K562 (cell line): ENCODE data around the gene TRDMT1. TPM values are rescaled to one million over a fixed set of nuclear protein-coding genes. Genes with fewer than 3 reads are reported as not detected.

Source experiments
- ATAC-seq: fragments of 200-7000 bp; cut with Tn5 transposase; 3 replicates; pipeline ENCODE4 v1.9.1; 2020; ENCODE audit warnings: moderate library complexity
- BruUV-seq: library from RNA; stranded (reverse); fragments of 400-500 nt; replicated peaks from 2 replicates; lab custom pipeline; 2021; lab: Mats Ljungman, UMichigan
- CTCF ChIA-PET: fragments of 300-600 bp; formaldehyde crosslinking; extraction: SDS; loops from one replicate; lab custom pipeline; 2021; ENCODE audit warnings: low intra/inter-chr PET ratio; lab: Yijun Ruan, JAX
- POLR2A ChIA-PET: fragments of 300-600, 350-650 bp; sonication (Branson Sonifier 250); formaldehyde crosslinking; extraction: SDS; loops from one replicate; lab custom pipeline; 2021; ENCODE audit warnings: antibody characterized with exemption, inconsistent platforms; lab: Yijun Ruan, JAX
- DNase-seq, 4 experiments: peaks; one replicate each; pipeline versions ENCODE4 v3.0.0 to v3.0.0-alpha.2; 2011 to 2018; ENCODE audit warnings: low spot score in 3 of 4, mixed read lengths in 3 of 4; ENCODE audit errors: extremely low read depth in 1 of 4
- FAIRE-seq: peaks from 2 replicates; lab custom pipeline; 2011; peaks lifted over from hg19 to GRCh38; lab: Jason Lieb, UNC
- H2AFZ ChIP-seq: 2 replicates; pipeline ENCODE4 v1.6.0; 2011; ENCODE audit warnings: low read depth, low read length, control low read depth, inconsistent platforms
- H3K27ac ChIP-seq: fragments of 200-600 bp; 3 replicates; pipeline ENCODE4 v1.8.0; 2011; ENCODE audit warnings: low read depth, mild to moderate bottlenecking, control low read depth, inconsistent platforms, low read length, moderate library complexity, mixed read lengths; ENCODE audit errors: extremely low read depth
- H3K27me3 ChIP-seq, 2 experiments: fragments of 300-600 bp in 1 of 2; 2 replicates in 1 of 2; 3 replicates in 1 of 2; pipeline versions ENCODE4 v1.6.0 to v1.8.0; 2011; ENCODE audit warnings: inconsistent platforms in 2 of 2, low read length in 2 of 2, mild to moderate bottlenecking in 1 of 2, mixed read lengths in 1 of 2, moderate library complexity in 1 of 2; ENCODE audit not compliant: control insufficient read depth in 2 of 2, insufficient read depth in 2 of 2
- H3K36me3 ChIP-seq: fragments of 300-600 bp; 3 replicates; pipeline ENCODE4 v1.8.0; 2011; ENCODE audit warnings: mild to moderate bottlenecking, low read length, inconsistent platforms; ENCODE audit not compliant: control insufficient read depth, insufficient read depth
- H3K4me1 ChIP-seq, 2 experiments: fragments of 200-600 bp in 1 of 2; replicated peaks in 1 of 2; 2 replicates in 1 of 2; 3 replicates in 1 of 2; pipeline versions ENCODE4 v1.5.1 to v1.8.0; 2011; ENCODE audit warnings: inconsistent platforms in 2 of 2, low read length in 2 of 2, mild to moderate bottlenecking in 1 of 2, mixed read lengths in 1 of 2, moderate library complexity in 1 of 2; ENCODE audit not compliant: control insufficient read depth in 2 of 2, insufficient read depth in 2 of 2
- H3K4me2 ChIP-seq: 2 replicates; pipeline ENCODE4 v1.6.1; 2011; ENCODE audit warnings: low read length, control low read depth, inconsistent platforms, mixed read lengths; ENCODE audit not compliant: insufficient read depth
- H3K4me3 ChIP-seq: fragments of 200-600 bp; sonication (generic), shearing (Covaris generic); 2 replicates; pipeline ENCODE4 v1.5.1; 2016; ENCODE audit warnings: control low read depth, inconsistent platforms
- H3K79me2 ChIP-seq: fragments of 200-600 bp; 3 replicates; pipeline ENCODE4 v1.8.0; 2011; ENCODE audit warnings: low read length, inconsistent platforms; ENCODE audit not compliant: control insufficient read depth, insufficient read depth
- H3K9ac ChIP-seq, 2 experiments: 2 replicates each; pipeline versions ENCODE4 v1.6.0 to v1.6.1; 2011; ENCODE audit warnings: low read depth in 2 of 2, low read length in 2 of 2, control low read depth in 1 of 2, inconsistent platforms in 1 of 2, mild to moderate bottlenecking in 1 of 2, mixed read lengths in 1 of 2; ENCODE audit not compliant: insufficient read depth in 1 of 2
- H3K9me1 ChIP-seq: one replicate; pipeline ENCODE4 v1.6.0; 2011; ENCODE audit warnings: inconsistent platforms, mild to moderate bottlenecking, low read length, moderate library complexity; ENCODE audit not compliant: control insufficient read depth, insufficient read depth
- H3K9me3 ChIP-seq: replicated peaks from 2 replicates; pipeline ENCODE4 v1.5.1; 2011; ENCODE audit warnings: low read depth, low read length, inconsistent platforms; ENCODE audit not compliant: control insufficient read depth, insufficient read depth
- H4K20me1 ChIP-seq: replicated peaks from 2 replicates; pipeline ENCODE4 v1.6.1; 2011; ENCODE audit warnings: low read length, inconsistent platforms, mixed read lengths; ENCODE audit not compliant: control insufficient read depth, insufficient read depth
- ADNP ChIP-seq: fragments of 200-800 bp; sonication (Bioruptor generic); IDR thresholded peaks from 2 replicates; pipeline ENCODE4 v1.6.1; 2016; ENCODE audit warnings: missing genetic modification characterization, missing compliant biosample characterization
- BCOR ChIP-seq: fragments of 450-650 bp; IDR thresholded peaks from 2 replicates; pipeline ENCODE4 v1.6.1; 2016
- BRF1 ChIP-seq: IDR thresholded peaks from 3 replicates; pipeline ENCODE4 v1.6.1; 2011; ENCODE audit warnings: borderline replicate concordance, mild to moderate bottlenecking; ENCODE audit not compliant: insufficient read length; ENCODE audit errors: extremely low read depth
- E2F3 ChIP-seq: fragments of 250-450 bp; sonication (Bioruptor Pico); IDR thresholded peaks from 2 replicates; pipeline ENCODE4 v1.4.0; 2020; ENCODE audit warnings: mild to moderate bottlenecking
- ELF2 ChIP-seq: fragments of 250-450 bp; sonication (Bioruptor Pico); IDR thresholded peaks from 2 replicates; pipeline ENCODE4 v1.5.0; 2021; ENCODE audit warnings: mild to moderate bottlenecking
- FOXK2 ChIP-seq, 2 experiments: fragments of 450-650 bp; IDR thresholded peaks in 1 of 2; conservative IDR thresholded peaks in 1 of 2; 2 replicates each; pipeline ENCODE4 v1.6.1; 2016; ENCODE audit warnings: low read depth in 2 of 2, mild to moderate bottlenecking in 1 of 2
- HIVEP1 ChIP-seq: fragments of 250-450 bp; sonication (Bioruptor Pico); IDR thresholded peaks from 2 replicates; pipeline ENCODE4 v1.4.0; 2020; ENCODE audit warnings: mild to moderate bottlenecking
- NCOR1 ChIP-seq: fragments of 450-650 bp; IDR thresholded peaks from 2 replicates; pipeline ENCODE4 v1.6.1; 2016; ENCODE audit warnings: mild to moderate bottlenecking, moderate library complexity
- PRDM10 ChIP-seq: fragments of 450-650 bp; IDR thresholded peaks from 2 replicates; pipeline ENCODE4 v1.6.1; 2018; ENCODE audit not compliant: partially characterized antibody
- SAFB2 ChIP-seq: fragments of 200-400 bp; formaldehyde crosslinking; IDR thresholded peaks from 2 replicates; pipeline ENCODE4 v1.6.1; 2018; ENCODE audit warnings: borderline replicate concordance, low read length, low read depth, moderate library complexity; ENCODE audit not compliant: severe bottlenecking
- SIN3A ChIP-seq, 2 experiments: fragments of 150-350 bp in 1 of 2; IDR thresholded peaks; 2 replicates each; pipeline ENCODE4 v1.6.1; 2011 to 2016; ENCODE audit warnings: borderline replicate concordance in 2 of 2, low read depth in 2 of 2, low read length in 2 of 2, mild to moderate bottlenecking in 2 of 2, moderate library complexity in 2 of 2; ENCODE audit not compliant: control insufficient read depth in 1 of 2
- SIX5 ChIP-seq, 2 experiments: IDR thresholded peaks; 2 replicates each; pipeline ENCODE4 v1.6.1; 2011; ENCODE audit warnings: low read length in 2 of 2, borderline replicate concordance in 1 of 2, low read depth in 1 of 2, mild to moderate bottlenecking in 1 of 2, moderate library complexity in 1 of 2; ENCODE audit not compliant: insufficient read depth in 1 of 2
- SRF ChIP-seq, 2 experiments: fragments of 250-450, 450-650 bp in 1 of 2; sonication (Bioruptor Pico) in 1 of 2; sonication (generic) in 1 of 2; formaldehyde crosslinking; IDR thresholded peaks; 2 replicates each; pipeline versions ENCODE4 v1.5.0 to v1.5.1; 2020 to 2022; ENCODE audit warnings: mild to moderate bottlenecking in 1 of 2, missing genetic modification reagents in 1 of 2
- THAP12 ChIP-seq: fragments of 250-450 bp; sonication (Bioruptor Pico); IDR thresholded peaks from 2 replicates; pipeline ENCODE4 v1.9.0; 2021; ENCODE audit warnings: mild to moderate bottlenecking, inconsistent platforms
- ZNF133 ChIP-seq: fragments of 250-450 bp; sonication (Bioruptor Pico); IDR thresholded peaks from 2 replicates; pipeline ENCODE4 v1.4.0; 2020; ENCODE audit warnings: mild to moderate bottlenecking
- ZNF134 ChIP-seq: fragments of 250-450 bp; sonication (Bioruptor Pico); conservative IDR thresholded peaks from 2 replicates; pipeline ENCODE4 v1.4.0; 2020
- ZNF778 ChIP-seq: fragments of 450-650 bp; formaldehyde crosslinking; IDR thresholded peaks from 2 replicates; pipeline ENCODE4 v1.4.0; 2020; ENCODE audit warnings: mild to moderate bottlenecking, moderate library complexity
- WGBS: fragments of 100-300 bp; shearing (Covaris generic); methylation state at CpG from one replicate; pipeline ENCODE4 v1.1.6; 2016; ENCODE audit warnings: low coverage, mixed read lengths; ENCODE audit not compliant: insufficient coverage; ENCODE audit errors: missing lambda C conversion rate; 5-methylcytosine and 5-hydroxymethylcytosine counted together
- in situ Hi-C: fragments of 300-500 bp; cut with MboI; formaldehyde crosslinking; loops from 4 replicates; pipeline ENCODE4 v1.15.0; 2018; ENCODE audit warnings: inconsistent platforms, mixed read lengths
- intact Hi-C: fragments of 100-400 bp; cut with micrococcal nuclease; formaldehyde crosslinking; loops from 2 replicates; pipeline ENCODE4 v1.14.2; 2022
- polyA plus RNA-seq, 8 experiments: library from polyadenylated mRNA; depleted of rRNA in 4 of 8; stranded (reverse) in 5 of 8; unstranded in 3 of 8; fragments of >200 nt; fragmentation: Nextera tagmentation in 2 of 8; fragmentation: Illumina TruSeq in 1 of 8; extraction: Ambion mirVana in 2 of 8; extraction: Trizol in 1 of 8; gene quantifications; 2 replicates each; pipeline versions ENCODE4 v1.2.1 to v1.2.3, GENCODE V29; 2011 to 2014; ENCODE audit warnings: inconsistent platforms in 1 of 8, missing spikeins in 1 of 8
- total RNA-seq, 7 experiments: library from RNA; depleted of rRNA in 6 of 7; stranded (reverse); fragments of >200 nt in 6 of 7; fragmentation: Illumina TruSeq in 2 of 7; extraction: Trizol in 2 of 7; gene quantifications; 2 replicates each; pipeline versions ENCODE4 v1.2.1 to v1.2.3, GENCODE V29; 2011 to 2021; ENCODE audit warnings: low replicate concordance in 1 of 7

Gene TRDMT1
- total and polyA plus RNA-seq, 9 of the 15 experiments (the other 6 are each of a cell fraction or from before 2014, with no cell fraction given), result 5.4 to 12.6 (median 9.3) TPM

- Histone ChIP-seq H2AFZ (no peak overlapping the region), H3K79me2 (0 out of 3 replicates have a peak, but pooled peaks cover 1% of the 10 kb centered on the region), H3K36me3 (no peaks in the 10 kb centered on the region), H3K4me1 (peaks cover 0 to 37% of the 10 kb centered on the region in 2 experiments; a peak in 4 of 5 replicates), H3K4me2 (no peak overlapping the region), H3K9ac (no peak overlapping the region), H3K27ac (no peak overlapping the region), H3K9me3 (no peaks in the 10 kb centered on the region), H3K4me3 (no peak overlapping the region), H4K20me1 (no peaks in the 10 kb centered on the region), H3K9me1 (no peaks in the 10 kb centered on the region), H3K27me3 (no peaks in the 10 kb centered on the region)
- intact Hi-C loops (no loop called here), in situ Hi-C loops (no loop called here)
- ChIA-PET CTCF (no interaction called here), POLR2A (interaction anchor here (0.7 kb wide), 1 partner anchor 233 kb away, joined by 4 read pairs; no protein-coding TSS in a partner anchor)
- 87% methylated on average over 3 of the region's 3 CpGs for WGBS
- TF ChIP-seq BCOR (no peak), E2F3 (CRISPR knock-in tag) (no peak), ADNP (tag) (no peak), SIX5 (IDR thresholded peaks at IDR 0.05; ENCODE audit: borderline replicate concordance in 1 of 2, insufficient read depth in 1 of 2, low read depth in 1 of 2, low read length in 2 of 2) (no peak), SRF (CRISPR knock-in tag; IDR thresholded peaks at IDR 0.05) (no peak), HIVEP1 (CRISPR knock-in tag) (no peak), ZNF778 (no peak), ZNF133 (no peak), THAP12 (CRISPR knock-in tag) (no peak), BRF1 (no peak), SIN3A (IDR thresholded peaks at IDR 0.05; ENCODE audit: borderline replicate concordance in 2 of 2, control insufficient read depth in 1 of 2, low read depth in 2 of 2, low read length in 2 of 2) (no peak), ZNF134 (CRISPR knock-in tag) (no peak), SAFB2 (no peak), PRDM10 (no peak), ELF2 (no peak), FOXK2 (conservative IDR thresholded peaks at IDR 0.05 in 1 of 2, IDR thresholded peaks at IDR 0.05 in 1 of 2; ENCODE audit: low read depth in 2 of 2) (no peak), NCOR1 (no peak)
- no TSS peak for BruUV-seq
- DNase-seq (no peak), FAIRE-seq (no peak), ATAC-seq (no peak)
These were observed 8.9 kb upstream of the TRDMT1 start for GRCh38 chr10:17210361-17210760.
